ENCODE data around the gene NTM. TPM values are rescaled to one million over a fixed set of nuclear protein-coding genes. Genes with fewer than 3 reads are reported as not detected.

NTM gene
- total RNA-seq, 2 donors from 2014 or later, result not detected

- no peak overlapping the region for H3K4me3 ChIP-seq
- no peaks in the 10 kb centered on the region for H3K9me3 ChIP-seq
- no peaks in the 10 kb centered on the region for H3K27me3 ChIP-seq (replicated peaks; ENCODE audit: insufficient read depth)
- H3K4me1 ChIP-seq (ENCODE audit: control insufficient read depth in 1 of 2, low read depth in 2 of 2), result no peaks in the 10 kb centered on the region
- H3K36me3 ChIP-seq, result no peaks in the 10 kb centered on the region
- DNase-seq (ENCODE audit: low spot score), result no peak
- no peak for ATAC-seq (ENCODE audit: insufficient number of reproducible peaks, low FRiP score, low read depth)
- H3K27ac ChIP-seq, result no peak overlapping the region
- no peak for TF ChIP-seq CTCF (IDR thresholded peaks at IDR 0.05)
These were observed 798.0 kb downstream of the NTM start for GRCh38 chr11:132168344-132168981.

DNA sequence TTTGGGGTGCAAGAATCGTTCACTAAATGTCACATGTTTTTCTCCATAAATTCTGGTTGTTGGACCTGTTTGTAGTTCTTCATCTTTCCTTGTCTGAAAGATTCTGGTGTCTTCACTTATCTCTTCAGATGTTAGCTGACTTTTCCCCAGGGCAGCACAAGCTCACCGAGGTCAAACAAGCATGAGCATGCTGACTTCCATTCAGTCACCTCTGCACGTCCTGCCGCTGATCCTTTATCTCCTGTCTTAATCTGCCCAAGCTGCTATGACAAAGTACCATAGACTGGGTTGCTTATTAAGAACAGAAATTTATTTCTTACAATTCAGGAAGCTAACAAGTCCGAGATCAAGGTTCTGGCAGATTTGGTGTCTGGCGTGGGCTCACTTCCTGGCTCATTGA lies 800.6 kb downstream of the NTM start:
- Histone ChIP-seq H3K27ac (no peak overlapping the region), H3K4me1 (ENCODE audit: control insufficient read depth in 1 of 2, low read depth in 2 of 2) (no peaks in the 10 kb centered on the region), H3K9me3 (no peaks in the 10 kb centered on the region), H3K27me3 (replicated peaks; ENCODE audit: insufficient read depth) (no peaks in the 10 kb centered on the region), H3K36me3 (no peaks in the 10 kb centered on the region), H3K4me3 (no peak overlapping the region)
- no peak for TF ChIP-seq CTCF (IDR thresholded peaks at IDR 0.05)
- DNase-seq (ENCODE audit: low spot score) (no peak), ATAC-seq (ENCODE audit: insufficient number of reproducible peaks, low FRiP score, low read depth) (no peak)

GRCh38 chr11:132174362-132175255 lies 804.2 kb downstream of the NTM start:
- no peak for TF ChIP-seq CTCF (IDR thresholded peaks at IDR 0.05)
- no peaks in the 10 kb centered on the region for H3K9me3 ChIP-seq
- no peak for DNase-seq (ENCODE audit: low spot score)
- H3K27ac ChIP-seq, result no peak overlapping the region
- no peak for ATAC-seq (ENCODE audit: insufficient number of reproducible peaks, low FRiP score, low read depth)
- H3K27me3 ChIP-seq (replicated peaks; ENCODE audit: insufficient read depth), result no peaks in the 10 kb centered on the region
- H3K36me3 ChIP-seq, result no peaks in the 10 kb centered on the region
- no peaks in the 10 kb centered on the region for H3K4me1 ChIP-seq (ENCODE audit: control insufficient read depth in 1 of 2, low read depth in 2 of 2)
- no peak overlapping the region for H3K4me3 ChIP-seq

GRCh38 chr11:132177106-132177505 lies 806.7 kb downstream of the NTM start:
- H3K4me1 ChIP-seq (ENCODE audit: control insufficient read depth in 1 of 2, low read depth in 2 of 2), result no peaks in the 10 kb centered on the region
- TF ChIP-seq CTCF (IDR thresholded peaks at IDR 0.05), result no peak
- H3K36me3 ChIP-seq, result no peaks in the 10 kb centered on the region
- ATAC-seq (ENCODE audit: insufficient number of reproducible peaks, low FRiP score, low read depth) (no peak), DNase-seq (ENCODE audit: low spot score) (no peak)
- no peaks in the 10 kb centered on the region for H3K27me3 ChIP-seq (replicated peaks; ENCODE audit: insufficient read depth)
- no peak overlapping the region for H3K4me3 ChIP-seq
- no peak overlapping the region for H3K27ac ChIP-seq
- no peaks in the 10 kb centered on the region for H3K9me3 ChIP-seq

GRCh38 chr11:132184079-132184478 lies 813.7 kb downstream of the NTM start:
- ATAC-seq (ENCODE audit: insufficient number of reproducible peaks, low FRiP score, low read depth), result no peak
- no peaks in the 10 kb centered on the region for H3K36me3 ChIP-seq
- H3K27me3 ChIP-seq (replicated peaks; ENCODE audit: insufficient read depth), result no peaks in the 10 kb centered on the region
- no peak for TF ChIP-seq CTCF (IDR thresholded peaks at IDR 0.05)
- DNase-seq (ENCODE audit: low spot score), result no peak
- H3K4me3 ChIP-seq, result no peak overlapping the region
- H3K9me3 ChIP-seq, result no peaks in the 10 kb centered on the region
- H3K27ac ChIP-seq, result no peak overlapping the region
- no peaks in the 10 kb centered on the region for H3K4me1 ChIP-seq (ENCODE audit: control insufficient read depth in 1 of 2, low read depth in 2 of 2)
